Endothelial cell of umbilical vein (primary cell): ENCODE data around the gene PLLP. TPM values are rescaled to one million over a fixed set of nuclear protein-coding genes. Genes with fewer than 3 reads are reported as not detected.

Experiments used
- BruUV-seq: library from RNA; stranded (reverse); fragments of 400-500 nt; replicated peaks from 2 replicates; lab custom pipeline; 2021; lab: Mats Ljungman, UMichigan
- CTCF ChIA-PET: fragments of 300-600, 350-600 bp; sonication (Branson Sonifier 250); formaldehyde crosslinking; loops from one replicate; lab custom pipeline; 2021; ENCODE audit warnings: antibody characterized with exemption, inconsistent platforms; lab: Charles Lee
- POLR2A ChIA-PET: fragments of 300-600, 350-600 bp; sonication (Branson Sonifier 250); formaldehyde crosslinking; loops from one replicate; lab custom pipeline; 2021; ENCODE audit warnings: antibody characterized with exemption, inconsistent platforms; lab: Charles Lee
- DNase-seq: peaks from one replicate; pipeline ENCODE4 v3.0.0-alpha.2; 2011; ENCODE audit warnings: low read depth, low spot score
- FAIRE-seq: peaks from 2 replicates; lab custom pipeline; 2011; peaks lifted over from hg19 to GRCh38; lab: Jason Lieb, UNC
- H2AFZ ChIP-seq: 2 replicates; pipeline ENCODE4 v1.6.0; 2012; ENCODE audit warnings: low read depth, low read length, control low read depth, inconsistent platforms
- H3K27ac ChIP-seq: 2 replicates; pipeline ENCODE4 v1.5.1; 2011; ENCODE audit warnings: low read depth, mild to moderate bottlenecking, control low read depth, low read length, moderate library complexity; ENCODE audit not compliant: insufficient read depth
- H3K27me3 ChIP-seq, 2 experiments: 2 replicates each; pipeline versions ENCODE4 v1.6.0 to v1.6.1; 2011; ENCODE audit warnings: low read length in 2 of 2, mixed read lengths in 1 of 2; ENCODE audit not compliant: control insufficient read depth in 2 of 2, insufficient read depth in 2 of 2
- H3K36me3 ChIP-seq, 2 experiments: 2 replicates in 1 of 2; 3 replicates in 1 of 2; pipeline ENCODE4 v1.5.1; 2011; ENCODE audit warnings: low read length in 2 of 2, mild to moderate bottlenecking in 1 of 2, moderate library complexity in 1 of 2; ENCODE audit not compliant: control insufficient read depth in 2 of 2, insufficient read depth in 2 of 2; ENCODE audit errors: extremely low read depth in 1 of 2
- H3K4me1 ChIP-seq: 3 replicates; pipeline ENCODE4 v1.5.1; 2011; ENCODE audit warnings: mild to moderate bottlenecking, low read length; ENCODE audit not compliant: control insufficient read depth, insufficient read depth; ENCODE audit errors: extremely low read depth
- H3K4me2 ChIP-seq: 2 replicates; pipeline ENCODE4 v1.6.1; 2011; ENCODE audit warnings: low read length, control low read depth, mixed read lengths; ENCODE audit not compliant: insufficient read depth
- H3K4me3 ChIP-seq, 3 experiments: fragments of 200-600 bp in 1 of 3; sonication (generic), shearing (Covaris generic) in 1 of 3; replicated peaks in 1 of 3; 2 replicates each; pipeline ENCODE4 v1.5.1; 2011 to 2016; ENCODE audit warnings: control low read depth in 3 of 3, low read length in 3 of 3, mild to moderate bottlenecking in 2 of 3, inconsistent platforms in 1 of 3, low read depth in 1 of 3, moderate library complexity in 1 of 3; ENCODE audit not compliant: insufficient read depth in 1 of 3
- H3K79me2 ChIP-seq: 2 replicates; pipeline ENCODE4 v1.6.0; 2012; ENCODE audit warnings: low read length, inconsistent platforms; ENCODE audit not compliant: control insufficient read depth, insufficient read depth
- H3K9ac ChIP-seq: replicated peaks from 2 replicates; pipeline ENCODE3; 2011; ENCODE audit warnings: low read length, control low read depth; ENCODE audit not compliant: insufficient read depth; ENCODE audit errors: extremely low read depth
- H3K9me1 ChIP-seq: replicated peaks from 3 replicates; pipeline ENCODE4 v1.6.0; 2011; ENCODE audit warnings: mild to moderate bottlenecking, low read length; ENCODE audit not compliant: control insufficient read depth, insufficient read depth; ENCODE audit errors: extremely low read depth
- H3K9me3 ChIP-seq: replicated peaks from 2 replicates; pipeline ENCODE4 v1.5.1; 2012; ENCODE audit warnings: low read length, inconsistent platforms; ENCODE audit not compliant: control insufficient read depth, insufficient read depth
- H4K20me1 ChIP-seq: replicated peaks from 2 replicates; pipeline ENCODE3; 2011; ENCODE audit warnings: mild to moderate bottlenecking, low read length; ENCODE audit not compliant: control insufficient read depth, insufficient read depth; ENCODE audit errors: extremely low read depth
- CTCF ChIP-seq, 2 donors: IDR thresholded peaks; 1 replicate in 1 of 2; 2 replicates in 1 of 2; pipeline ENCODE4 v1.5.1; 2011; ENCODE audit warnings: low read length in 2 of 2, mild to moderate bottlenecking in 2 of 2, moderate library complexity in 2 of 2, control low read depth in 1 of 2, inconsistent platforms in 1 of 2, low read depth in 1 of 2; ENCODE audit not compliant: insufficient read depth in 1 of 2; ENCODE audit errors: extremely low read depth in 1 of 2
- EZH2 ChIP-seq: IDR thresholded peaks from 2 replicates; pipeline ENCODE4 v1.6.1; 2012; ENCODE audit warnings: borderline replicate concordance, low read depth, mild to moderate bottlenecking, moderate library complexity, low read length, inconsistent platforms; ENCODE audit not compliant: severe bottlenecking
- FOS ChIP-seq: IDR thresholded peaks from 2 replicates; pipeline ENCODE4 v1.6.1; 2011; ENCODE audit warnings: mild to moderate bottlenecking, low read length, moderate library complexity, borderline replicate concordance; ENCODE audit not compliant: insufficient read depth
- GATA2 ChIP-seq: IDR thresholded peaks from 2 replicates; pipeline ENCODE4 v1.7.0; 2011; ENCODE audit warnings: low read depth, mild to moderate bottlenecking, moderate library complexity, mixed read lengths, low read length; ENCODE audit not compliant: insufficient read length, insufficient read depth
- JUN ChIP-seq: IDR thresholded peaks from 2 replicates; pipeline ENCODE4 v1.6.1; 2011; ENCODE audit warnings: borderline replicate concordance, low read depth; ENCODE audit not compliant: insufficient read length, insufficient read depth
- MAX ChIP-seq: IDR thresholded peaks from 2 replicates; pipeline ENCODE4 v1.6.1; 2011; ENCODE audit not compliant: insufficient read depth, insufficient read length
- MYC ChIP-seq: IDR thresholded peaks from one replicate; pipeline ENCODE4 v1.6.1; 2011; ENCODE audit warnings: mild to moderate bottlenecking, low read depth, low read length
- POLR2A ChIP-seq: IDR thresholded peaks from 2 replicates; pipeline ENCODE4 v1.6.1; 2012; ENCODE audit warnings: low read depth, mild to moderate bottlenecking, control low read depth, low read length
- POLR2AphosphoS5 ChIP-seq: IDR thresholded peaks from 2 replicates; pipeline ENCODE4 v1.6.1; 2012; ENCODE audit warnings: low read depth, mild to moderate bottlenecking, control low read depth, low read length, moderate library complexity; ENCODE audit not compliant: insufficient read depth
- dilution Hi-C: fragments of 300-500 bp; cut with MboI; formaldehyde crosslinking; loops from one replicate; pipeline ENCODE4 v1.15.0; 2019; ENCODE audit warnings: low sequenced_read_pairs; ENCODE audit not compliant: extremely low pct_ligation_motif_present
- intact Hi-C: fragments of 100-400 bp; cut with micrococcal nuclease; formaldehyde crosslinking; loops from one replicate; pipeline ENCODE4 v1.10.0; 2022
- polyA plus RNA-seq, 4 experiments: library from polyadenylated mRNA; depleted of rRNA in 3 of 4; stranded (reverse) in 3 of 4; unstranded in 1 of 4; fragments of >200 nt; gene quantifications; 2 replicates each; pipeline versions ENCODE4 v1.2.1 to v1.2.3, GENCODE V29; 2011 to 2012; ENCODE audit warnings: missing spikeins in 1 of 4
- total RNA-seq: library from RNA; stranded (reverse); gene quantifications from 2 replicates; pipeline ENCODE4 v1.2.3, GENCODE V29; 2021

Gene PLLP
- total and polyA plus RNA-seq, 2 donors (not counting 3 experiments of a cell fraction or from before 2014, with no cell fraction given): 4.4 to 14.4 TPM

- peaks cover 18 to 39% of the 10 kb centered on the region in 2 experiments for H3K36me3 ChIP-seq
- TF ChIP-seq POLR2AphosphoS5 (no peak), MAX (no peak), FOS (no peak), CTCF (IDR thresholded peaks at IDR 0.05; ENCODE audit: extremely low read depth in 1 of 2, insufficient read depth in 1 of 2, low read depth in 1 of 2, low read length in 2 of 2) (no peak), EZH2 (no peak), GATA2 (no peak), JUN (no peak), POLR2A (no peak), MYC (no peak)
These were observed 48.5 kb downstream of the PLLP start for GRCh38 chr16:57236022-57236350.

More at GRCh38 chr16:57236022-57236350, 48.5 kb downstream of the PLLP start:
- DNase-seq: no peak
- intact Hi-C loops (no loop called here), dilution Hi-C loops (no loop called here)
- CTCF ChIA-PET: interaction anchor here (1.0 to 1.6 kb wide), 7 partner anchors 9 to 64 kb away, joined by 3 to 4 read pairs (median 3); partner anchors contain the start of gene ARL2BP
- Histone ChIP-seq H3K4me1 (no peaks in the 10 kb centered on the region), H3K4me3 (no peak overlapping the region), H3K27me3 (no peaks in the 10 kb centered on the region), H3K4me2 (no peak overlapping the region), H3K27ac (no peak overlapping the region), H3K9me3 (no peaks in the 10 kb centered on the region), H3K9ac (no peak overlapping the region), H3K9me1 (no peaks in the 10 kb centered on the region), H3K79me2 (no peaks in the 10 kb centered on the region), H2AFZ (no peak overlapping the region), H4K20me1 (no peaks in the 10 kb centered on the region)
- BruUV-seq: no TSS peak
- FAIRE-seq: no peak
- POLR2A ChIA-PET: no interaction called here
